ENCODE results near the gene CCDC80. TPM values are rescaled to one million over a fixed set of nuclear protein-coding genes. Genes with fewer than 3 reads are reported as not detected.

CCDC80 gene
- total RNA-seq, 2 experiments from 2014 or later = 0.59 to 0.63 TPM

DNA sequence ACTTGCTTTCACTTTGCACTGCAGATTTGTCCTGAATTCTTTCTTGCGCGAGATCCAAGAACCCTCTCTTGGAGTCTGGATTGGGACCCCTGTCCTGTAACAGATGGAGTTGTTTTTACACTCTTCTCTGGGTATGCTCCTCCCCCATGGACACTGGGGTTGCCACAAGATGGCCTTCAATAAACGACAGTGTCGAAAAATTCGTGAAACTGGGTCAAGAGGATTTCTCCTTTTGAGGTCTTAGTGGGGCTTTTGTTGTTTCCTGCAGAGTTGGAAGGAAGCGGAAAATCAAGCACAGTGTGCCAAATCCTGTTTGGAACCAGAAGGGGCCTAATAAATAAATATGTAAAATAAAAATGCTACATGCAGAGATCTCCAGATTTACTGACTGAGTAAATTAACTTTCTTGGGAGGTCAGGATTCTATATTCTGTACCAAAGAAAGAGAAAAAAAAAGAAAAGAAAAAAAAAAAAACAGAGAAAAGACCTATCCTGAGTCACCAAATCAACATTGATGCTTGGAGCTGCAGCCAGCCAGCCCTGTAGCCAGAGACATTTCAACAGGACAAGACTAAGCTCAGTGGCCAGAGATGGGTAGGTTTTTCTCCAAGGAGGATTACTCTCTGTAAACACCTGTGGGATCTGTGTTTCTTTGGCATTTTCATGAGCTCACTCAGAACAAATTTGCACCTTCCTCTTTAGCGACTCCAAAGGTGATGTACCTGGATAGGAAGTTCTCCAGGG, 24.8 kb downstream of the CCDC80 start:
- TF ChIP-seq, protein P1, sequence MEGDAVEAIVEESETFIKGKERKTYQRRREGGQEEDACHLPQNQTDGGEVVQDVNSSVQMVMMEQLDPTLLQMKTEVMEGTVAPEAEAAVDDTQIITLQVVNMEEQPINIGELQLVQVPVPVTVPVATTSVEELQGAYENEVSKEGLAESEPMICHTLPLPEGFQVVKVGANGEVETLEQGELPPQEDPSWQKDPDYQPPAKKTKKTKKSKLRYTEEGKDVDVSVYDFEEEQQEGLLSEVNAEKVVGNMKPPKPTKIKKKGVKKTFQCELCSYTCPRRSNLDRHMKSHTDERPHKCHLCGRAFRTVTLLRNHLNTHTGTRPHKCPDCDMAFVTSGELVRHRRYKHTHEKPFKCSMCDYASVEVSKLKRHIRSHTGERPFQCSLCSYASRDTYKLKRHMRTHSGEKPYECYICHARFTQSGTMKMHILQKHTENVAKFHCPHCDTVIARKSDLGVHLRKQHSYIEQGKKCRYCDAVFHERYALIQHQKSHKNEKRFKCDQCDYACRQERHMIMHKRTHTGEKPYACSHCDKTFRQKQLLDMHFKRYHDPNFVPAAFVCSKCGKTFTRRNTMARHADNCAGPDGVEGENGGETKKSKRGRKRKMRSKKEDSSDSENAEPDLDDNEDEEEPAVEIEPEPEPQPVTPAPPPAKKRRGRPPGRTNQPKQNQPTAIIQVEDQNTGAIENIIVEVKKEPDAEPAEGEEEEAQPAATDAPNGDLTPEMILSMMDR (conservative IDR thresholded peaks at IDR 0.05; ENCODE audit: low read length) = no peak
- no peak for TF ChIP-seq EZH2phosphoT487 (IDR thresholded peaks at IDR 0.05; ENCODE audit: borderline replicate concordance, low read depth, low read length)
- Histone ChIP-seq H3K4me1 (ENCODE audit: insufficient read depth, low read length, poor library complexity, severe bottlenecking) (no peaks in the 10 kb centered on the region), H4K20me1 (ENCODE audit: insufficient read depth, low read length) (no peaks in the 10 kb centered on the region), H3K4me3 (ENCODE audit: low read depth, low read length, poor library complexity, severe bottlenecking) (no peak overlapping the region), H2AFZ (ENCODE audit: low read length) (no peak overlapping the region), H3K36me3 (ENCODE audit: insufficient read depth, low read length) (no peaks in the 10 kb centered on the region), H3K9me3 (ENCODE audit: low read length) (no peaks in the 10 kb centered on the region), H3K27ac (ENCODE audit: low read depth, low read length, poor library complexity, severe bottlenecking) (no peak overlapping the region), H3K79me2 (ENCODE audit: insufficient read depth, low read depth, low read length) (no peaks in the 10 kb centered on the region), H3K9me2 (ENCODE audit: insufficient read depth, low read length) (no peaks in the 10 kb centered on the region), H3K4me2 (ENCODE audit: low read length) (no peak overlapping the region)
- no peak for DNase-seq (ENCODE audit: low spot score)
- no TSS peak for BruUV-seq (replicated peaks)
- intact Hi-C loops (cut with micrococcal nuclease; ENCODE audit: unreplicated experiment) = no loop called here
- POLR2A ChIA-PET = interaction anchor here (0.6 to 0.7 kb wide), 4 partner anchors 341 to 1038 kb away, joined by 3 to 6 read pairs (median 5); no protein-coding TSS in a partner anchor
- CTCF ChIA-PET (ENCODE audit: unreplicated experiment) = no interaction called here

DNA sequence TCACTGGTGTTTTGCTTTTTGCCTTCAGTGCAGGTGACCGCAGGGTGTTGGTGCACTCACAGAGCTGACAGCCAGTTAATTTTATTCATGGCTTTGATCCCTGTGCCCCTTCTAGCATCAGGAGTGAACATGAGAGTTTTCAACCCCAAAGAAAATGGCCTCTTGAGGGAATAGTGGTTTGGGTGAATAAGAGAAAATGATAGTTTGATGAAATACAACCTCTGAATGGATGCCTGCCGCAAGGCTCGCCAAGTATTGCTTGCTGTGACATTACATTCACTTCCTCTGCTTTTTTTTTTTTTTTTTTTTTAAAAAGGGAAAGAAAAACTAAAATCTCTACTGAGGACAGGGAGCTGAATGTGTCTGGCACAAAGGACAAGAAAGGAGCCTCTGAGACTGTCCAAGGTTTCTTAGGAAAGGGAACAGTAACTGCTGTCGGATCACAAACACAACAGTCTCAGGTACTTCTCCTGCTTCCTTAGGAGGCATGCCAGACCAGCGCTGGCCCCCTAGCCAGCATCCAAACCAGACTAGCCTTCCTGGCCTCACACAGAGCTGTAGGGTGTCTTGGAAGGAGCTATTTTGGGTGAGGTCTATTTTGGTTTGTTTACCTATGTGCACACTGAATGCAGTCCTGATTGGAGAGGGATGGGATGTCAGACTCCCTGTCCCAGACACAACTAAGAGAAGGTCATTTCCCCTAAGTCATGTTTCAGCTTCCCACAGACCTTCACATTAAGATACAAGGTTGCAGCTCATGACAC, 29.0 kb downstream of the CCDC80 start:
- H3K9me3 ChIP-seq (ENCODE audit: low read length) = no peaks in the 10 kb centered on the region
- no peak overlapping the region for H3K27ac ChIP-seq (ENCODE audit: low read depth, low read length, poor library complexity, severe bottlenecking)
- no peaks in the 10 kb centered on the region for H4K20me1 ChIP-seq (ENCODE audit: insufficient read depth, low read length)
- no peak overlapping the region for H3K4me2 ChIP-seq (ENCODE audit: low read length)
- POLR2A ChIA-PET = interaction anchor here (0.6 to 2.1 kb wide), 7 partner anchors 9 to 658 kb away, joined by 3 to 8 read pairs (median 3); no protein-coding TSS in a partner anchor
- TF ChIP-seq, protein P1 (conservative IDR thresholded peaks at IDR 0.05; ENCODE audit: low read length) = no peak
- TF ChIP-seq EZH2phosphoT487 (IDR thresholded peaks at IDR 0.05; ENCODE audit: borderline replicate concordance, low read depth, low read length) = no peak
- CTCF ChIA-PET (ENCODE audit: unreplicated experiment) = interaction anchor here (1.0 kb wide), 1 partner anchor 9 kb away, joined by 3 read pairs; no protein-coding TSS in a partner anchor
- DNase-seq (ENCODE audit: low spot score) = no peak
- H3K4me1 ChIP-seq (ENCODE audit: insufficient read depth, low read length, poor library complexity, severe bottlenecking) = no peaks in the 10 kb centered on the region
- H2AFZ ChIP-seq (ENCODE audit: low read length) = no peak overlapping the region
- no peaks in the 10 kb centered on the region for H3K79me2 ChIP-seq (ENCODE audit: insufficient read depth, low read depth, low read length)
- no peak overlapping the region for H3K4me3 ChIP-seq (ENCODE audit: low read depth, low read length, poor library complexity, severe bottlenecking)
- H3K9me2 ChIP-seq (ENCODE audit: insufficient read depth, low read length) = no peaks in the 10 kb centered on the region
- intact Hi-C loops (cut with micrococcal nuclease; ENCODE audit: unreplicated experiment) = no loop called here
- no TSS peak for BruUV-seq (replicated peaks)
- H3K36me3 ChIP-seq (ENCODE audit: insufficient read depth, low read length) = no peaks in the 10 kb centered on the region

Data from OCI-LY7 (cell line).